Brain microvascular endothelial cell (primary cell): Measurements from ENCODE around the gene MKNK2.

ENCODE experiments used
- DNase-seq: peaks from one replicate; pipeline ENCODE4 v3.0.0-alpha.2; 2020
- H3K27ac ChIP-seq: fragments of 250-450 bp; sonication (Bioruptor Pico); 2 replicates; pipeline ENCODE4 v1.5.1; 2020; ENCODE audit warnings: mild to moderate bottlenecking, moderate library complexity
- H3K27me3 ChIP-seq: fragments of 250-450 bp; sonication (Bioruptor Pico); replicated peaks from 2 replicates; pipeline ENCODE4 v1.5.1; 2020; ENCODE audit warnings: mild to moderate bottlenecking
- H3K36me3 ChIP-seq: fragments of 250-450 bp; sonication (Bioruptor Pico); replicated peaks from 2 replicates; pipeline ENCODE4 v1.5.1; 2020; ENCODE audit warnings: mild to moderate bottlenecking
- H3K4me3 ChIP-seq: 2 replicates; pipeline ENCODE4 v1.5.1; 2011; ENCODE audit warnings: low read depth, mild to moderate bottlenecking, control low read depth, low read length, moderate library complexity
- in situ Hi-C: cut with HindIII; loops from 2 replicates; pipeline ENCODE4 v1.10.0; 2017; ENCODE audit warnings: low sequenced_read_pairs, low pct_ligation_motif_present
- TF ChIP-seq, protein P1 (sequence below): IDR thresholded peaks from 2 replicates; pipeline ENCODE4 v1.5.1; 2011; ENCODE audit warnings: low read depth, mild to moderate bottlenecking, moderate library complexity, low read length, control low read depth, inconsistent platforms; ENCODE audit errors: missing control alignments

MKNK2 gene

DNA sequence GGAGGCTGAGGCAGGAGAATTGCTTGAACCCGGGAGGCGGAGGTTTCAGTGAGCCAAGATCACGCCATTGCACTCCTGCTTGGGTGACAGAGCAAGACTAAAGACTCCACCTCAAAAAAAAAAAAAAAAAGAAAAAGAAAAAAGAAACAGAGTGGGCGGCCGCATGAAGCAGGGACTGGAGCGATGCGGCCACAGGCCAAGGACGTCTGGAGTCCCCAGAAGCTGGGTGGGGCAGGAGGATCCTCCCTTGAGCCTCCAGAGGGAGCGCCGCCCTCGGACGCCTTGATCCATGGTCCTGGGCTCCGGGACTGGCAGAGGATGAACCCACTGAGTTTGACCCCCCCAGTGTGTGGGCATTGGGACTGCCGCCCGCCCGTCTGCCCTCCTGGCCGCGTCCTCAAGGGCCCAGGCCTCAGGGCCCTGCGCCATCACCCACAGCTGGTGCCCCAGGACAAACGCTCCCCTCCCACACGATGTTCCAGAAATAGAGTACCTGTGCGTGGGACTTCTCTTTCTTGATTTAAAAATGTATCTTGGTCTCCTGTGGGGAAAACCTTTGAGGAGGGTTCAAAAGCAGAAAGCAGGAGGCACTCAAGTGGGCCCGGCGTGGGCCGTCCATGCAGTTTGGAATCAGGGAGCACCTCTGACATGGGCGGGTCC, 51.1 kb downstream of the MKNK2 start:
- Histone ChIP-seq H3K36me3 (peaks cover 17% of the 10 kb centered on the region), H3K27me3 (no peaks in the 10 kb centered on the region), H3K27ac (no peak overlapping the region), H3K4me3 (no peak overlapping the region)
- DNase-seq: no peak
- TF ChIP-seq, protein P1, sequence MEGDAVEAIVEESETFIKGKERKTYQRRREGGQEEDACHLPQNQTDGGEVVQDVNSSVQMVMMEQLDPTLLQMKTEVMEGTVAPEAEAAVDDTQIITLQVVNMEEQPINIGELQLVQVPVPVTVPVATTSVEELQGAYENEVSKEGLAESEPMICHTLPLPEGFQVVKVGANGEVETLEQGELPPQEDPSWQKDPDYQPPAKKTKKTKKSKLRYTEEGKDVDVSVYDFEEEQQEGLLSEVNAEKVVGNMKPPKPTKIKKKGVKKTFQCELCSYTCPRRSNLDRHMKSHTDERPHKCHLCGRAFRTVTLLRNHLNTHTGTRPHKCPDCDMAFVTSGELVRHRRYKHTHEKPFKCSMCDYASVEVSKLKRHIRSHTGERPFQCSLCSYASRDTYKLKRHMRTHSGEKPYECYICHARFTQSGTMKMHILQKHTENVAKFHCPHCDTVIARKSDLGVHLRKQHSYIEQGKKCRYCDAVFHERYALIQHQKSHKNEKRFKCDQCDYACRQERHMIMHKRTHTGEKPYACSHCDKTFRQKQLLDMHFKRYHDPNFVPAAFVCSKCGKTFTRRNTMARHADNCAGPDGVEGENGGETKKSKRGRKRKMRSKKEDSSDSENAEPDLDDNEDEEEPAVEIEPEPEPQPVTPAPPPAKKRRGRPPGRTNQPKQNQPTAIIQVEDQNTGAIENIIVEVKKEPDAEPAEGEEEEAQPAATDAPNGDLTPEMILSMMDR: no peak
- in situ Hi-C loops: no loop called here

DNA sequence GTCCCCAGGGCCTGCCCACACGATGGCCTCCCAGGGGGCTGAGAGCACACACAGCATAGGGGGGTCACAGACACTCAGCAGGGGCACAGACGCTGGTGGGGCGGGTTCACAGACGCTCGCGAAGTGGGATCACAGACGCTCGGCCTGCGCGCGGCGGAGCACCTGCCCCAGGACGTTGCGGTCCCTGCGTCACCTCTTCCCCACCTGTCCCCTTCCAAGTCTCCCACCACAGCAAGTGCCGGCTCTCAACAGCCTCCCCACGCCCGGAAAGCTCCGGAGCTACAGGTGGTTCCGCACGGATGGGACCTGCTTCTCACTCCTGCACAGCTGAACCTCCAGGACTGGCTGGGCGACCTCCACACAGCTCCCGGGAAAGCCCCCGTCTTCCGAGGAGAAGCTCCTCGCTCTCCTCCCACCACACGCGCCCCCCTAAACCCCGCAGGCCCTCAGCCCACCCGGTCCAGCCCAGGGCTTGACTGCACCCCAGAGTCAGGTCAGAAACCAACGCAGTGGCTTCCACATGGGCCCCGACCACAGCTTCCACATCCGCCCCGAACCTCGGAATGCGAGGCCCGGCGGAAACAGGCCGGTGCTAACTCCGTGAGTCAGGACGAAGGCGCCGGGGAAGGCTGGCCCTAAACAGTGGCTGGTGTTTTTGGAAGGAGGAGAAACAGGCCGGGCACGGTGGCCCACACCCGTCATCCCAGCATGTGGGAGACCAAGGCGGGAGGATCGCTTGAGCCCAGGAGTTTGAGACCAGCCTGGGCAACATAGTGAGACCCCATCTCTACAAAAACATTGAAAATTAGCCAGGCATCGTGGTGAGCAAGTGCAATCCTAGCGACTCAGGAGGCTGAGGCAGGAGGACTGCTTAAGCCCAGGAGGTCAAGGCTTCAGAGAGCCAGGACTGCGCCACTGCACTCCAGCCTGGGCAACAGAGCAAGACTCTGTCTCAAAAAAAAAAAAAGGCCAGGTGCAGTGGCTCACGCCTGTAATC, 52.0 kb downstream of the MKNK2 start:
- no peaks in the 10 kb centered on the region for H3K27me3 ChIP-seq
- no peak for DNase-seq
- in situ Hi-C loops: no loop called here
- H3K27ac ChIP-seq: no peak overlapping the region
- H3K36me3 ChIP-seq: peaks cover 17% of the 10 kb centered on the region
- TF ChIP-seq, protein P1: no peak
- H3K4me3 ChIP-seq: no peak overlapping the region

DNA sequence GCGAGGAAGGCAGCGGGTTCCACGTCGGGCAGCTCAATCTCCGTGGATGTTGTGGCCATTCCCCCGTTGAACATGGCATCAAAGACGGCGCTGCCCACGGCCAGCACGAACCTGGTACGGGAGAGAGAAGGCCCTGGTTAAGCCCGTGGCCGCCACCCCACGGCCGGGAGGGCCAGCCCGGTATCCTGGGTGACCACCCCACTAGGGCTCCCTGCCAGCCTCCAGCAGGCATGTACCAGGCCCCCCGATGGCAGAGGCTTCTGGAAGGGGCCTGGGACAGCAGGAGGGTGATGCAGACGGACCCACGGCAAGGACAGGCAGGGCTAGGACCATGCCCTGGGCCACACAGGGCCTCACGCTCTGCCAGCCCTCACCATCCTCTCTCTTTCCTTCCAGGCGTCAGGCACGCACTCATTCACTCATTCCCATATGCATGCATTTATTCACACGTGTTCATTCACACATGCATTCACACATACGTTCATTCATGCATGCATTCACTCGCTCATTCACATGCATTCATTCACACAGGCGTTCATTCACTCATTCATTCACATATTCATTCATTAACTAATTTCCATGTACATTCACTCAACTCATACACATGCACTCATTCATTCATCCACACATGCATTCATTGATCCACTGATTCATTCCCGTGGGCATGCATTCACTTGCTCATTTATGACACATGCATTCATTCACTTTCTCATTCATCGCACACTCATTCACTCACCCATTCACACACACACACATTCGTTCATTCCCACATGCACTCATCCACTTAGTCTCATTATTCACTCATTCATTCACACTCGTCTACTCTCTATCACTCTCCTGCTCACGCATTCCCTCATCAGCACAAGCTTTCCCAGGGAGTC, 53.5 kb downstream of the MKNK2 start:
- in situ Hi-C loops: no loop called here
- TF ChIP-seq, protein P1: no peak

DNA sequence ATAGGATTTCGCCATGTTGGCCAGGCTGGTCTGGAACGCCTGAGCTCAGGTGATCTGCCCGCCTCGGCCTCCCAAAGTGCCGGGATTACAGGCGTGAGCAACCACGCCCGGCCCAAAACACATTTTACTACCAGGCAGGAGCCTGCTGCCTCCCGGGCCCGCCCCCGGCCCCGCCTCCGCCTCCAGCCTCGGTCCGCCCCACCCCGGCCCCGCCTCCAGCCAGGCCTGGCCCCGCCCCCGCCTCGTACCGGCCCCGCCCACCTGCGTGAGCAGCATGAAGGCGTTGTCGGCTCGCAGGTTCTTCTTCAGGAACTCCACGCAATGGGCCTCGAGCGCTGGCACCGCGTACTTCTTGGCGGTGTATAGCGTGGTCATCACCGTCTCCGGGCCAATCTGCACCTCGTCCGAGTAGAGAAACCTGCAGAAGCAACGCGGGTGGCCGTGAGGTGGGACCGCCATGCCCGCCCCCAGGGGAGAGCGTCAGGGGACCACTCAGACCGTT, 58.2 kb downstream of the MKNK2 start:
- Histone ChIP-seq H3K4me3 (no peak overlapping the region), H3K36me3 (peaks cover 37% of the 10 kb centered on the region), H3K27me3 (no peaks in the 10 kb centered on the region), H3K27ac (no peak overlapping the region)
- TF ChIP-seq, protein P1: no peak
- in situ Hi-C loops: loop anchor here (5.0 kb wide), 1 partner anchor 56 kb away; no protein-coding TSS in a partner anchor
- DNase-seq: no peak

More for the DNA sequence above, 53.5 kb downstream of the MKNK2 start:
- H3K4me3 ChIP-seq: no peak overlapping the region
- peaks cover 19% of the 10 kb centered on the region for H3K36me3 ChIP-seq
- no peak for DNase-seq
- H3K27me3 ChIP-seq: no peaks in the 10 kb centered on the region
- no peak overlapping the region for H3K27ac ChIP-seq
